ENCODE measurements around the gene ZNF550.
A peak's percentile ranks its signal among the peaks of the same experiment; 100 is the strongest.
"Not testable (repeated sequence)": the region's sequence is repeated elsewhere in the genome, so short reads cannot be mapped to it uniquely, and the experiment has no call there.

The ZNF550 gene

GRCh38 chr19:57527136-57527881 is 32.4 kb downstream of the ZNF550 start, which contains the start of gene ZNF549:
TSS of gene ZNF549 (plus strand) at chr19:57527356. CDS start at chr19:57527574, 218 bp downstream.
- DNase-seq (ENCODE audit: low spot score): peak; percentile 95

GRCh38 chr19:57518021-57518420 is 41.6 kb downstream of the ZNF550 start:
- not testable (repeated sequence) for DNase-seq (ENCODE audit: low spot score)

GRCh38 chr19:57515255-57515654 is 44.4 kb downstream of the ZNF550 start:
- DNase-seq (ENCODE audit: low spot score): no peak

- DNase-seq (ENCODE audit: low spot score): no peak
Observed at GRCh38 chr19:57512845-57513244, 46.8 kb downstream of the ZNF550 start.

GRCh38 chr19:57511484-57511883 is 48.2 kb downstream of the ZNF550 start:
- no peak for DNase-seq (ENCODE audit: low spot score)

GRCh38 chr19:57506163-57506562 is 53.5 kb downstream of the ZNF550 start:
- no peak for DNase-seq (ENCODE audit: low spot score)

- DNase-seq (ENCODE audit: low spot score): peak; percentile 12
Observed at GRCh38 chr19:57500400-57500799, 59.3 kb downstream of the ZNF550 start.

GRCh38 chr19:57499680-57500395 is 59.8 kb downstream of the ZNF550 start, which contains the start of gene ZNF773:
TSS of gene ZNF773 (plus strand) at chr19:57499938. CDS start at chr19:57500081, 143 bp downstream.
- DNase-seq (ENCODE audit: low spot score): peak; percentile 96

GRCh38 chr19:57499332-57499679 is 60.4 kb downstream of the ZNF550 start:
- DNase-seq (ENCODE audit: low spot score): not testable (repeated sequence)

- DNase-seq (ENCODE audit: low spot score): not testable (repeated sequence)
Observed at GRCh38 chr19:57488299-57488644, 71.4 kb downstream of the ZNF550 start.

- DNase-seq (ENCODE audit: low spot score): peak; percentile 94
Observed at GRCh38 chr19:57487477-57488298, 72.0 kb downstream of the ZNF550 start, which contains the start of gene ZNF419. TSS of gene ZNF419 (plus strand) at chr19:57487750. CDS start at chr19:57487951, 201 bp downstream.
